ENCODE measurements around the gene PARD3B. TPM values are rescaled to one million over a fixed set of nuclear protein-coding genes. Genes with fewer than 3 reads are reported as not detected.

Gene PARD3B
- polyA plus RNA-seq, 3 donors, result not detected

GRCh38 chr2:204743393-204743960 is 198.2 kb downstream of the PARD3B start:
- no peak overlapping the region for H3K4me3 ChIP-seq (replicated peaks in 1 of 3; ENCODE audit: low read depth in 2 of 3, low read length in 3 of 3)
- no peaks in the 10 kb centered on the region for H3K27me3 ChIP-seq (ENCODE audit: control insufficient read depth in 2 of 2, insufficient read depth in 2 of 2, low read length in 2 of 2)
- H3K4me2 ChIP-seq (replicated peaks; ENCODE audit: extremely low read depth, low read length, poor library complexity, severe bottlenecking), result no peak overlapping the region
- H4K20me1 ChIP-seq (ENCODE audit: insufficient read depth, low read length), result no peaks in the 10 kb centered on the region
- TF ChIP-seq CTCF (IDR thresholded peaks at IDR 0.05), result no peak
- H3K79me2 ChIP-seq (ENCODE audit: insufficient read depth, low read length), result no peaks in the 10 kb centered on the region
- Mint-ChIP-seq H3K27me3 (ENCODE audit: low read depth in 3 of 3) (no peaks in the 10 kb centered on the region), H3K36me3 (no peaks in the 10 kb centered on the region), H3K4me3 (no peak overlapping the region), H3K9me3 (peaks cover 0 to 13% (median 7%) of the 10 kb centered on the region in 7 donors), H3K27ac (no peak overlapping the region), H3K4me1 (no peaks in the 10 kb centered on the region)
- peaks cover 10 to 14% of the 10 kb centered on the region in 2 donors for H3K9me3 ChIP-seq (replicated peaks in 1 of 2; ENCODE audit: control insufficient read depth in 1 of 2, insufficient read depth in 1 of 2, low read length in 2 of 2)
- intact Hi-C loops (cut with micrococcal nuclease), result no loop called here
- DNase-seq, result no peak
- H2AFZ ChIP-seq (ENCODE audit: insufficient read depth, low read depth, low read length, poor library complexity, severe bottlenecking), result no peak overlapping the region
- H3K9ac ChIP-seq (ENCODE audit: insufficient read depth, low read length, poor library complexity, severe bottlenecking), result no peak overlapping the region
- H3K4me1 ChIP-seq (ENCODE audit: control insufficient read depth in 1 of 2, insufficient read depth in 2 of 2, low read length in 2 of 2), result no peaks in the 10 kb centered on the region
- WGBS (ENCODE audit: insufficient coverage), result no CpG with 5 or more reads among the region's 2 CpGs
- no peaks in the 10 kb centered on the region for H3K36me3 ChIP-seq (replicated peaks in 1 of 2; ENCODE audit: control insufficient read depth in 1 of 2, insufficient read depth in 2 of 2, low read length in 2 of 2)
- no peak overlapping the region for H3K27ac ChIP-seq (ENCODE audit: low read depth in 1 of 2, low read length in 2 of 2)

DNA sequence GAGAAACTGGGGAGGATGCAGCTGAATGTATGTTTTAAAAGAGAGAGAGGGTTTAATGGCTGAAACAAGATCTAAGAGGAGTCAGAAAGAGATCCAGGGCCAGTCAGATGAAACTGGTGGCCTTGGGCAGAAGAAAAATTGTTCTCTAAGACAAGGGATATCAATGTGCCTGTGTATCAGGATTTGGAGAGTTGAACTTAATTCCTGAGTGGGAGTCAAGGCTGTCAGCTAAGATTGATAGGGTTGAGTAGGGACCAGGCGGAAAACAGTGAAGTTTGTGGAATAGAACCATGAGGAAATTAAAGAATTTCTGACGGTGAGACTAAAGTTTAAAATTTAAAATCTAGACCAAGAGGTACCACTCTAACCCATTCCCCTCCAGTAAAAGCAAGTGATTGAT is 199.2 kb downstream of the PARD3B start:
- no peak for TF ChIP-seq CTCF (IDR thresholded peaks at IDR 0.05)
- Mint-ChIP-seq H3K9me3 (peaks cover 0 to 13% (median 7%) of the 10 kb centered on the region in 7 donors), H3K27ac (no peak overlapping the region), H3K36me3 (no peaks in the 10 kb centered on the region), H3K4me1 (no peaks in the 10 kb centered on the region), H3K4me3 (no peak overlapping the region), H3K27me3 (ENCODE audit: low read depth in 3 of 3) (no peaks in the 10 kb centered on the region)
- no CpG with 5 or more reads among the region's 2 CpGs for WGBS (ENCODE audit: insufficient coverage)
- Histone ChIP-seq H3K36me3 (replicated peaks in 1 of 2; ENCODE audit: control insufficient read depth in 1 of 2, insufficient read depth in 2 of 2, low read length in 2 of 2) (no peaks in the 10 kb centered on the region), H3K27me3 (ENCODE audit: control insufficient read depth in 2 of 2, insufficient read depth in 2 of 2, low read length in 2 of 2) (no peaks in the 10 kb centered on the region), H3K4me2 (replicated peaks; ENCODE audit: extremely low read depth, low read length, poor library complexity, severe bottlenecking) (no peak overlapping the region), H3K79me2 (ENCODE audit: insufficient read depth, low read length) (no peaks in the 10 kb centered on the region), H3K9ac (ENCODE audit: insufficient read depth, low read length, poor library complexity, severe bottlenecking) (no peak overlapping the region), H4K20me1 (ENCODE audit: insufficient read depth, low read length) (no peaks in the 10 kb centered on the region), H3K27ac (ENCODE audit: low read depth in 1 of 2, low read length in 2 of 2) (no peak overlapping the region), H2AFZ (ENCODE audit: insufficient read depth, low read depth, low read length, poor library complexity, severe bottlenecking) (no peak overlapping the region), H3K4me3 (replicated peaks in 1 of 3; ENCODE audit: low read depth in 2 of 3, low read length in 3 of 3) (no peak overlapping the region), H3K4me1 (ENCODE audit: control insufficient read depth in 1 of 2, insufficient read depth in 2 of 2, low read length in 2 of 2) (no peaks in the 10 kb centered on the region), H3K9me3 (replicated peaks in 1 of 2; ENCODE audit: control insufficient read depth in 1 of 2, insufficient read depth in 1 of 2, low read length in 2 of 2) (peaks cover 10 to 11% of the 10 kb centered on the region in 2 donors)
- DNase-seq, result no peak
- intact Hi-C loops (cut with micrococcal nuclease), result no loop called here

All from CD14-positive monocyte (primary cell).